Keratinocyte (primary cell): Measurements from ENCODE around the gene CACNB3.

Experiments used
- CTCF ChIP-seq, 3 experiments: IDR thresholded peaks in 1 of 3; conservative IDR thresholded peaks in 1 of 3; optimal IDR thresholded peaks in 1 of 3; 2 replicates in 2 of 3; 3 replicates in 1 of 3; pipeline versions ENCODE3 to v1.5.1; 2011; ENCODE audit warnings: low read length in 3 of 3, mild to moderate bottlenecking in 3 of 3, moderate library complexity in 2 of 3, control low read depth in 1 of 3, inconsistent platforms in 1 of 3; ENCODE audit not compliant: insufficient read depth in 2 of 3; ENCODE audit errors: extremely low read depth in 1 of 3
- EZH2 ChIP-seq: IDR thresholded peaks from one replicate; pipeline ENCODE4 v1.6.1; 2012; ENCODE audit warnings: inconsistent platforms, mild to moderate bottlenecking, low read length, moderate library complexity

GRCh38 chr12:48824112-48824511 is 5.8 kb downstream of the CACNB3 start:
- TF ChIP-seq CTCF (optimal IDR thresholded peaks at IDR 0.05 in 1 of 3, IDR thresholded peaks at IDR 0.05 in 1 of 3, conservative IDR thresholded peaks at IDR 0.05 in 1 of 3; ENCODE audit: extremely low read depth in 1 of 3, insufficient read depth in 2 of 3, low read length in 3 of 3) (no peak), EZH2 (no peak)
